GM21786 (cell line): Measurements from ENCODE around the gene BMERB1.
"Not testable (repeated sequence)": the region's sequence is repeated elsewhere in the genome, so short reads cannot be mapped to it uniquely, and the experiment has no call there.

Experiments
- ATAC-seq: cut with Tn5 transposase; IDR thresholded peaks from one replicate; pipeline ENCODE4 v1.9.1; 2021; ENCODE audit not compliant: unreplicated experiment

Gene BMERB1

GRCh38 chr16:15434425-15435215, at the start of gene BMERB1:
TSS of gene BMERB1 (plus strand) at chr16:15434588. CDS start at chr16:15434654, 66 bp downstream.
- no peak for ATAC-seq

DNA sequence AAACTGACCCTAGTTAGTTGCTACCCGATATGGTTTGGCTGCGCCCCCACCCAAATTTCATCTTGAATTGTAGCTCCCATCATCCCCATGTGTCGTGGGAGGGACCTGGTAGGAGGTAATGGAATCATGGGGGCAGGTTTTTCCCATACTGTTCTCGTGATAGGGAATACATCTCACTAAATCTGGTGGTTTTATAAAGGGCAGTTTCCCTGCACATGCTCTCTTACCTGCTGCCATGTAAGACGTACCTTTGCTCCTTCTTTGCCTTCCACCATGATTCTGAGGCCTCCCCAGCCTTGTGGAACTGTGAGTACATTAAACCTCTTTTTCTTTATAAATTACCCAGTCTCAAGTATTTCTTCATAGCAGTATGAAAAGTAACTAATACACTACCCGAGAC, 46.3 kb upstream of the BMERB1 start:
- ATAC-seq, result not testable (repeated sequence)

DNA sequence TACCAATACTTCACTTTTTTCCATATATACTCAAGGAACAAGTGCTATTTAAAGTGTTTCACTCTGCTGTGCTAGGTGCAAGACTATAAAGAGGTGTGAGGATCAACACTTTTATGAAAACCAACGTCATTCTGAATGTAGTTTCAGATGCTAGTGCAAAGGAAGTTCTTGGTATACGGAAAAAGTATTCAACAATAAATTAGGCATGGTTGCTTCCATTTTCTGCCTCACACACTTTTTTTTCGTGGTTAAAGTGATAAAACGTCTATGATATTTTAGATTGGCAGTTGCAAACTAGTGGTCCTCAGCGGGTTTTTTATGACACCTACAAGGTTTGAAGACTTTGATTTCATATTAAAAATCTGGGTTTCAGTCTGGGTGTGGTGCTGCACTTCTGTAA, 44.5 kb upstream of the BMERB1 start:
- not testable (repeated sequence) for ATAC-seq

GRCh38 chr16:15393025-15393424, 41.4 kb upstream of the BMERB1 start:
- ATAC-seq, result not testable (repeated sequence)

DNA sequence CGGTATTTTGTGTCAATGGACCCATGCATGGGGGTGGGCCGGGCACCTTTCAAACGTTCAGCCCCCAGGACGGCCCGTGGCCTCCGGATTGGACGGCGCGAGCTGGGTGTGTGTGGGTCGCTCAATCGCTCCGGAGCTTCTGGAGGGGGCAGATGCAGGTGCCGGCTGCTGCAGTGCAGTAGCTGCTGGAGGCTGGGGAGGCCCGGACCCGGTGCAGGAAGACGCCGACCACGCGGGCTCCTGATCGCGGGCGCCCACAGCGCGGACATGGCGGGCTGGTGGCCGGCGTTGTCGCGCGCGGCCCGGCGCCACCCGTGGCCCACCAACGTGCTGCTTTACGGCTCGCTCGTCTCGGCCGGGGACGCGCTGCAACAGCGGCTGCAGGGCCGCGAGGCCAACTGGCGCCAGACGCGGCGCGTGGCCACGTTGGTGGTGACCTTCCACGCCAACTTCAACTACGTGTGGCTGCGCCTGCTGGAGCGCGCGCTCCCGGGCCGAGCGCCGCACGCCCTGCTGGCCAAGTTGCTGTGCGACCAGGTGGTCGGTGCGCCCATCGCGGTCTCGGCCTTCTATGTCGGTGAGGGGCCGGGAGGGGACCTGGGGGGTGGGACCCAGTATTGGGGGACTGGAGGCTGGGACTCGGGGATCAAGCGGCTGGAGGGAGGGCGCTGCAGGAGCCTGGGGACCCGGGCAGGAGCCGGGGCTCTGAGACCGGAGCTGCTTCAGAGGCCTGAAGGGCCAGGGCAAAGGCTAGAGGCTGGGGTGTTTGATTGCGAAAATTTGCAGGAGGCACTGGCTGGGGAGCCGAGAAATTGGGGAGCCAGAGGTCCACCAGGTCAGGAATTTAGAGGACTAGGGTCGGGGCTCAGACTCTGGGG, 38.5 kb upstream of the BMERB1 start, which contains the start of gene MPV17L:
Gene MPV17L (plus strand): TSS at position 124 of the 878 bp plus-strand sequence. CDS start 144 bp downstream, at position 268.
- not testable (repeated sequence) for ATAC-seq

GRCh38 chr16:15396509-15396829, 37.9 kb upstream of the BMERB1 start:
- not testable (repeated sequence) for ATAC-seq

DNA sequence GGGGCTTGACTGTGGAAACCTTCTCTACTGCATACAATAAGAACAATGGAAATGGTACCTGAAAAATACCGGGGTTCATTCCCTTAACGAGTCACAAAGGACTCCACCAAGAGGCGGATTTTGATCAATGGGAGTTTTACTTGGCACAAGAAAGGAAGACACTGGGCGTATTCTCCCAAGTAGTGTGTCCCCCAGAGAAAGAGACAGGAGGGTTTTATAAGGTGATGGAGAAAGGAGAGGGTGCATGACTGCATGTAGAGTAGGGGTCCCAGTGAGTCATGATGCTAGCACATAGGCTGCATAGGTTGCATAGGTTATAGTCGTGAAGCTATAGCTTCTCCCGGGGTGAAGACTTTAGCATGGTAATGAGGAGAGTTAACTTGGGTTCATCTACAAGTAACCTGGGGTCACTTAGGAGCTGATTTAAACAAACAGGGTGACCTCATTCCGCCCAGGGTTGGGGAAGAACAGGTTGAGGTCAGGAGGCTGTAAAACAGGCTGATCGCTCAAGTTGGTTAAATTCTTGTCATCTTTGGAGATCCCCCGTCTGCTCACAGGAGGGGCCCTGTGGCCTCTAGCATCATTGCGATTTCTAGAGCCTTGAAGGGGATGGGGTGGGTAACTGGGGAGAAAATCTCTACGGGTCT, 37.3 kb upstream of the BMERB1 start:
- no peak for ATAC-seq

GRCh38 chr16:15398618-15399316, 35.6 kb upstream of the BMERB1 start:
- ATAC-seq, result no peak

GRCh38 chr16:15399317-15399716, 35.1 kb upstream of the BMERB1 start:
- no peak for ATAC-seq

GRCh38 chr16:15400314-15400713, 34.1 kb upstream of the BMERB1 start:
- not testable (repeated sequence) for ATAC-seq

- ATAC-seq, result no peak
These were observed 32.4 kb upstream of the BMERB1 start for GRCh38 chr16:15401972-15402371.

- ATAC-seq, result no peak
These were observed 30.9 kb upstream of the BMERB1 start for GRCh38 chr16:15403392-15403995.

DNA sequence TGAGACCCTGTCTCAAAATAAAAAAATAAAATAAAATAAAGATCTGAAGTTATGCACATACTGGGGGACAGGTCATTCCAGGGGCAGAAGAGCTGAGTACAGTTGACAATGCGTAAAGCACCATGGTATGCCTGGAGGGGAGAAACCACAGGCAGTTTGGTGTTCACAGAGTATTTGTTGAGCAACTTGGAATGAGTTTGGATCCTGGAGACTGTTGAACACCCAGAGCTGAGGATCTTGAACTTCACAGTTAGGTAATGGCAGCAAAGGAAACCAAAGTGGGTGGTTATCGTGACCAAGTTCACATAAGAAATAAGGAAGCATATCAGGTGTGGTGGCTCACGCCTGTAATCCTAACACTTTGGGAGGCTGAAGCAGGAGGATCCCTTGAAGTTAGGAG, 30.3 kb upstream of the BMERB1 start:
- ATAC-seq, result not testable (repeated sequence)

GRCh38 chr16:15404792-15405191, 29.6 kb upstream of the BMERB1 start:
- no peak for ATAC-seq

- ATAC-seq, result not testable (repeated sequence)
These were observed 26.6 kb upstream of the BMERB1 start for GRCh38 chr16:15407756-15408155.

DNA sequence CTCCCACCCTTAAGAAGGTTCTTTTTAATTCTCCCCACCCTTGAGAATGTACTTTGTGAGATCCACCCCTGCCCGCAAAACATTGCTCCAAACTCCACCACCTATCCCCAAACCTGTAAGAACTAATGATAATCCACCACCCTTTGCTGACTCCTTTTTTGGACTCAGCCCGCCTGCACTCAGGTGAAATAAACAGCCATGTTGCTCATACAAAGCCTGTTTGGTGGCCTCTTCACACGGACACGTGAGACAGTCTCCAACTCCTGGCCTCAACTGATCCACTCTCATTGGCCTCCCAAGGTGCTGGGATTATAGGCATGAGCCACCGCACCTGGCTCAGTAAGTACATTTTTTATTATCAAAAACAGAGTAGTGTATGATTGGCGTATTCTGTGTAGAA, 24.9 kb upstream of the BMERB1 start:
- not testable (repeated sequence) for ATAC-seq

GRCh38 chr16:15415511-15415985, 18.8 kb upstream of the BMERB1 start:
- ATAC-seq, result no peak

- ATAC-seq, result no peak
These were observed 17.2 kb upstream of the BMERB1 start for GRCh38 chr16:15417197-15417596.

DNA sequence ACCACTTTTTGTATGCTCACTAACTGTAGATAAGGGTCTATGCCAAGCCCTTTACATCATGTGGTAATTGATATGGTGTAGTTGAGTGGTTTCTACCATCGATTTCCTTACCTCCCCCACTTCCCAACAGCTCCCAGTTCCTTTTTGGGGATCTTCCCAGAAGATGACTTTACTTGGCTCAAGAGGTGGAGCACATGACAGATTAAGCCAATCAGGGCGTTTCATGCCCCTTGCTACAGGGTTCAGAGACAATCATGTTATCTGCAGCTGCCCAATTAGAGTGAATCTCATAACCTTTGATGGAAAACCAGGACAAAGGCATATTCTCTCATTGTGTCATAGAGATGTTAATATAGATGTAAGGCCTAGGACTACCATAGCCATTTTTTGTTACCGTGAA, 16.2 kb upstream of the BMERB1 start:
- no peak for ATAC-seq

DNA sequence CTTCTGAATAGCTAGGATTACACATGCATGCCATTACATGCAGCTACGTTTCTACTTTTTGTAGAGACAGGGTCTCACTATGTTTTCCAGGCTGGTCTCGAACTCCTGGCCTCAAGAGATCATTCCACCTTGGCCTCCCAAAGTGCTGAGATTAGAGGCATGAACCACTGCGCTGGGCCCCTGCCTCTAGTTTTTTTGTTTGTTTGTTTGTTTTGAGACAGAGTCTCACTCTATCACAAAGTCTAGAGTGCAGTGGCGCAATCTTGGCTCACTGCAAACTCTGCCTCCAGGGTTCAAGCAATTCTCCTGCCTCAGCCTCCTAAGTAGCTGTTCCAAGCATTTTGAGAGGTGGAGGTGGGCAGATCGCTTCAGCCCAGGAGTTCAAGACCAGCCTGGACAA, 12.7 kb upstream of the BMERB1 start:
- ATAC-seq, result not testable (repeated sequence)
